Stimulated activated naive CD4-positive, alpha-beta T cell treated with Interleukin-2 at 50 U/mL for 16 hours (primary cell): ENCODE data around the gene SERP2.

Experiments used
- DNase-seq: peaks from one replicate; lab custom pipeline; 2025; lab: John Stamatoyannopoulos, UW

SERP2 gene

DNA sequence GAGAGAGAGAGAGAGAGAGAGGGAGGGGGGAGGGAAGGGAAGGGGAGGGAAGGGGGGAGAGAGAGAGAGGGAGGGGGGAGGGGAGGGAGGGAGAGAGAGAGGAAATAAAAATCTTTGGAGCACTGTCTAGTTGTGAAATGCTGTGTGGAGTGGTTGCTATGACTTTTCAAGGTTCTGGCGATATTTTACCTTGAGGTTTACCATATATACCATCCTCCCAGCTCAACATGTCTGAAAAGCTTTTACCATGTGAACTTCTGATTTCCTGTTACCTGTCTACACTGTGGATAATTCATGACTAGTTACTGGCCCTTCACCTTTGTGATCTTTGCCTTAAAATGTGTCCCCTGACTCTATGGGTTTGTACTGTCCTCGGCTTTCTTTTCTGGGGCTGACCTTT lies 38.2 kb downstream of the SERP2 start:
- no peak for DNase-seq

DNA sequence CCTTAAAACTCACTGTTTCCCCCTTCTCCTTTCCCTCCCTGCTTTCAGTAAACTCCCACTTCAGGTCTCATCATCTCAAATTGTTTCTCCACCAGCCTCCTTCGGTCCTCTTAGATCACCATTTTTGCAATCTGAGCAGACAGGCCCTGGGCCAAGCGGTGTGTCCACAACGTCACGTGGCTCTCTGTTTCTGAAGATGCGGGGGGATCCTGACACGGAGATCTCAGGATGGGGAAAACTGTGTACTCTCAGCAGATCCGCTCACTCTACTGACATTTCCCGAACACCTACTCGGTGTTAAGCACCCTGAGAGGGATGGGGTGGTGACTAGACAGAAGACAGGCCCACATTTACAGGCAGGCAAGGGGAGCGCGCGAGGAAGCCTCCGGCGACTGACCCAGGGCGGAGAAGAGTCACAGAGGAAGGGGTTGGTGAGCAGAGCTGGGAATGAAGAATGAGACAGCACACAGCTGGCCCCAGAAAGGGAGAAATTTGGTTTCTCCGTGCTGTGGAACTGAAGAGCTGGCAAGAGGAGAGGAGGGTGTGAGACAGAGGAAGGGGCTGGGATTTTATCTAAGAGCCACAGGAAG lies 38.8 kb downstream of the SERP2 start:
- DNase-seq: no peak

DNA sequence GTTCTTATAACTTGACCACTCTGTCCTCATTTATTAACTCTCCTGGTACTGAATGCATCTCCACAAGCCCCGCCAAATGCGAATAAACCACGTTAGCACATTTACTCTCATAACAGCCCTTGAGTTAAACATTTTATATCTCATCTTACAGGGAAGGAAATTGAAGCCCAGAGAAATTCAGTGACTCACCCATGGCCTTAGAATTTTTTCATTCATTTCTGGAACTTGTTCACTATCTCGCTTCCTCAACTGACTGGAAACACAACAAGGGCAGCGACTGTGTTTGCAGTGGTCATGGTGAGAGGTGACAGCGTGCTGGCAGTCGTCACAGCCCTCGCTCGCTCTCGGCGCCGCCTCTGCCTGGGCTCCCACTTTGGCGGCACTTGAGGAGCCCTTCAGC lies 39.5 kb downstream of the SERP2 start:
- no peak for DNase-seq

GRCh38 chr13:44414716-44415115 lies 41.1 kb downstream of the SERP2 start:
- no peak for DNase-seq

DNA sequence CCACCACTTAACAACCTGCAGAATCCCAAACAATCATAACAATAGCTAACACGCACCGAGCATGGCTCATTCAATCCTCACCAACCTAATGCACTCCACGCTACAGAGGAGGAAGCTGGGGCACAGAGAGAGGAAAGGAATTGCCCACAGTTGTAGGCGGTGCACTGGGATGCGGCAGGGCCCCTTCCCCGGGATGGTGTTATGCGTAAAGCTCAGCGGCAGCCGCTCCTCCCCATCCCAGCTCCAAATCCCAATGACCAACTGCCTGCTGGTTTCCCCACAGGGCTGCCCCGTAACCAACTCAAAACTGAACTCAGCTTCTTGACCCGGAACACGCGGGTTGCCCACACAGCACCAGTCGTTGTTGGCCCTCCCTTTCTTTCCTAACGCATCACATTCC lies 42.2 kb downstream of the SERP2 start:
- no peak for DNase-seq

- DNase-seq: no peak
These were observed 42.7 kb downstream of the SERP2 start for GRCh38 chr13:44416301-44416700.

- DNase-seq: no peak
These were observed 43.1 kb downstream of the SERP2 start for GRCh38 chr13:44416744-44417143.

GRCh38 chr13:44417446-44417845 lies 43.8 kb downstream of the SERP2 start:
- no peak for DNase-seq

DNA sequence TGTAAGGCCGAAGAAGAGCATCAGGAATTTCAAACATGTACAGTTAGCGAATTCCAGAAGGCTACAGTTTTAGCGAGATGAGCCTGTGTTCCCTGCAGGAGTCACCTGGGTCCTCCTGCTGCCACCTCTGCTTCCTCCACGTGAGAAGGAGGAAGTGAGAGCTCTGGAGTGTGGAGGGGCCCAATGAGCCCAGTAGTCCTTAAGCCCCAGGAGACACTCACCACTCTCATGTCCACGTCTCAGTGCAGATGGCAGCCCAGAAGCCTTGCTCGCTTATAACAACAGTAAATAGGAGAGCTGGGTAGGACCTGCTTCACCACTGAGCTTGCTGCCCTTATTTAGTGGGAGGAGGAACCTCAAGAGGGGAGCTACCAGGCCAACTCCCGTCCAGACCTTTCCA lies 44.3 kb downstream of the SERP2 start:
- DNase-seq: no peak

GRCh38 chr13:44420376-44421220 lies 47.0 kb downstream of the SERP2 start:
- no peak for DNase-seq

GRCh38 chr13:44421853-44422525 lies 48.4 kb downstream of the SERP2 start:
- no peak for DNase-seq

DNA sequence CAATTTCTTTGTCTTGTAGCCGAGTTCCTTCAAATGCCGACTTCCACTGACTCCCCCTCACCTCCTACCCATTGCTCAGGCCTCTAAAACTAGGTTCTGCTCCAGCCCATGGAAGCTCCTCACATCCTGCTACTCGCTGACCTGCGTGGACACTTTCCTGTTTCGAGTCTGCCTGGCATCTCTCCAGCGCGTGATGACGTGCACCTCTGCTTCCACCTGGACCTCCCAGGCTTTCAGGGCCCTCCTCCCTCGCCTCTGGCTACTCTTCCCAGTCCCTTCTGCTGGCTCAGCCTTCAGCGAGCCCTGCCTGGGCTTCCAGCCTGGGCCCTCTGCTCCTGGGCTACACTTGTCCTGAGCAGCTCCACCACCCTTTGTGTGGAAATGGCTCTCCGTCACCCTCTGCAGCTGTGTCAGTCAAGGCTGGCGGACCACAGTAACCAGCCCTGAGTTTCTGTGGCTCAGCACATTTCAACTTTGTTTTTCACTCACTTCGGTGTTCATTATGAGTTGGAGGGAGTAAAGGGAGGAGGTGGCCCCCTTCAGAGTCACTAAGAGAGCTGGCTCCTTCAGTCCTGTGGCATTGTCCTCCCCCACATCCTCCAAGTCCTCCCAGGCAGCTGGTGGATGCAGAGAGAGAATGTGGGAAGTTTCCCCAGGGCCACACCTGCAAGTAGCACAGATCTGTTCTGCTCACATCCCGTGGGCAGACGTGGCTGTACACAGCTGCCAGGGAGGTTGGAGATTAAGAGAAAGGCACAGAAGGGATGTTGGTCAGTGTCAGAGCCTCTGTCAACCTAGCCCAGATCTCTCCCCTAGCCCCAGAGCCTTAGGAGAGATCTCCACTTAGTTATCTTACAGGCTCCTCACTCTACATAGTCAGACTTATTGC lies 49.4 kb downstream of the SERP2 start:
- no peak for DNase-seq

- DNase-seq: no peak
These were observed 50.2 kb downstream of the SERP2 start for GRCh38 chr13:44423824-44424223.

- DNase-seq: no peak
These were observed 51.6 kb downstream of the SERP2 start for GRCh38 chr13:44425041-44425814.

GRCh38 chr13:44425815-44426078 lies 52.1 kb downstream of the SERP2 start:
- no peak for DNase-seq

DNA sequence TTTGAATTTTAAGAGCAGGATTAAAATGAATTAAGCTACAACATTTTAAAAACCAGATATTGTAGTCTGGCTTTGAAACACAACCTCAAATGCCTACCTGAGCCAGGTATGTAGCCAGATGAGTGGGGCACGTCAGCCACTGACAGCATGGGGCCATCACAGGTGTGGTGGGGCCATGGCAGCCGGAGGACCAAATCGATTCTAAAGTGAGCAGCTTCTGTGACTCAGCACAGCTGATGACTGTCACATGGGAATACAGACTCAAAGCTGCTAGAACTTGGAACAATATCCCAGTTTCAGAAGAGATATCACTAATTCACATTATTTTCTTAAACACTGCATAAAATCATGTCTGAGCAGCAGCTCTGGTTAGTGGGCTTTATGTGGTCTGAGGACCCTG lies 52.8 kb downstream of the SERP2 start:
- DNase-seq: no peak

GRCh38 chr13:44429311-44429710 lies 55.7 kb downstream of the SERP2 start:
- DNase-seq: no peak

- no peak for DNase-seq
These were observed 57.5 kb downstream of the SERP2 start for GRCh38 chr13:44431150-44431549.

DNA sequence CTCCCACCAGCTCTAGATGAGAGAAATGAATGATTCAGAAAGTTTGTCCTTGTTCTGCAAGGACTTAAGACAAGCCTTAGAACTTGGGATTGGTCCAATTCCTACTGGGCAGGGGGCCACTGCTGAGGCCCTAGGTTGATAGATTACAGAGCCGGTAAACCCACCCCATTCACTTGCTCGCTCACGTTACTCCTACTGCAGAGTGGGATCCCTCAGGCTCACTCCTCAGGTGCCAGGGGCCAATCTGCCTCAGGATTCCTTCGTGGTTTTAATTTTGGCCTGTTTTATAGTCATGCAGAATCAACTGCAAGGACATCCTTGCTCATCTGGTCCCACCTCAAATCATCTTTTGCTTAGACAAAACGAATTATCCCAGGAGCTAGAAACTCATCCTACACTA lies 59.0 kb downstream of the SERP2 start:
- no peak for DNase-seq

DNA sequence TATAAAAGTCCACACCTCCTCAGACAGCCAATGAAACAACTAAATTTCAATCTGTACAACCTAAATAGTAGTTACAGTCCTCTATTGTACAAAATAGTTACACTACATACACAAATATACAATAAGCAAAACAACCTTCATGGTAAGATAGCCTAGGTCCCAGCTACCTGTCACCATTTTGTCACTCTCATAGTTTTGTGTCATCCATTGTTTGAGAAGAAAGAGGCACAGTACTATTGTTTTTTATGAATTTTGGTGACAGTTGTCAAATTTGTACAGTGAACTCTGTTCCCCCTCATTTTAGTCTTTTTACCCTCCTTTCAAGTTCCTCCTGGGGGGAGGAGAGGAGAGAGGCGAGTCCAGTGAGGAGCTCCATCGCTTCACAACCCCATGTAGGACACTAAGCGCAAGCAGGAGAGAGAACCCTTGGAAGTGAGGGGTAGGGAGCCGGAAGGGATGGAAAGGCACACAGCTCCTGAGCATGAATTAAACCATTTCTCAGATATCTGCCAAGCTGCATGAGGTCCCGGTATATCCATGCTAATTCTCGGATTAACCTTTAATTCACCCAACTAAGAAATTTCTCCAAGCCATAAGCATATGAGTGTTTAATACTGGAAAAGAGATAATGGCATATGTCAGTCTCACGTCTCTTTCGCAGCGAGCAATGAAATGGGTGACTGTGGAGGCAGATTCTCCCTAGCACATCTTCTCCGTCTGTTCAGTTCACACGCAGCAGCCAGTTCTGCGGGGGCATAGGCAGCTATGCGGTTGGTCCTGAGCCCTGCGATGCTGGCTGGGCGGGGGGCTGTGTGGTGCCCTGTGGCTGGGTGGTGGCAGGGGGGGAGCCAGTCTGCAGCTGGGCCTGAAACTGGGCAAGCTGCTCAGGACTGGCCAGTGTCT lies 60.5 kb downstream of the SERP2 start:
- DNase-seq: no peak

- no peak for DNase-seq
These were observed 61.1 kb downstream of the SERP2 start for GRCh38 chr13:44434766-44435141.
